Smooth muscle cell (in vitro differentiated cells): ENCODE results near the gene SOS1. TPM values are rescaled to one million over a fixed set of nuclear protein-coding genes. Genes with fewer than 3 reads are reported as not detected.

ENCODE experiments used
- DNase-seq: peaks from one replicate; lab custom pipeline; 2025; ENCODE audit not compliant: unreplicated experiment; lab: John Stamatoyannopoulos, UW
- H2AFZ ChIP-seq: fragments of 200-600 bp; sonication (generic); 2 replicates; pipeline ENCODE4 v1.6.0; 2016; ENCODE audit warnings: antibody characterized with exemption, low read depth, mild to moderate bottlenecking
- H3F3A ChIP-seq: fragments of 200-600 bp; sonication (generic); 2 replicates; pipeline ENCODE4 v1.6.0; 2017; ENCODE audit warnings: antibody characterized with exemption, low read depth
- H3K27ac ChIP-seq: fragments of 200-600 bp; sonication (generic); 2 replicates; pipeline ENCODE4 v1.5.1; 2016; ENCODE audit warnings: low read depth, mild to moderate bottlenecking
- H3K27me3 ChIP-seq: fragments of 200-600 bp; sonication (generic); 2 replicates; pipeline ENCODE4 v1.6.1; 2016; ENCODE audit warnings: low read depth, mild to moderate bottlenecking
- H3K36me3 ChIP-seq: fragments of 200-600 bp; sonication (generic); 2 replicates; pipeline ENCODE4 v1.5.1; 2016; ENCODE audit warnings: low read depth
- H3K4me1 ChIP-seq: fragments of 200-600 bp; sonication (generic); 2 replicates; pipeline ENCODE4 v1.5.1; 2016; ENCODE audit warnings: low read depth
- H3K4me2 ChIP-seq: fragments of 200-600 bp; sonication (generic); 2 replicates; pipeline ENCODE4 v1.6.0; 2016; ENCODE audit warnings: mild to moderate bottlenecking
- H3K4me3 ChIP-seq: fragments of 200-600 bp; sonication (generic); 2 replicates; pipeline ENCODE4 v1.5.1; 2016; ENCODE audit warnings: mild to moderate bottlenecking
- H3K79me2 ChIP-seq: fragments of 200-600 bp; sonication (generic); 2 replicates; pipeline ENCODE4 v1.6.0; 2016; ENCODE audit warnings: low read depth, mild to moderate bottlenecking
- H3K9ac ChIP-seq: fragments of 200-600 bp; sonication (generic); 2 replicates; pipeline ENCODE4 v1.6.0; 2016; ENCODE audit warnings: low read depth
- H3K9me3 ChIP-seq: fragments of 200-600 bp; sonication (generic); replicated peaks from 2 replicates; pipeline ENCODE4 v1.5.1; 2016; ENCODE audit warnings: low read depth
- H4K20me1 ChIP-seq: fragments of 200-600 bp; sonication (generic); 2 replicates; pipeline ENCODE4 v1.6.0; 2016; ENCODE audit warnings: low read depth
- CTCF ChIP-seq: fragments of 200-600 bp; sonication (generic); IDR thresholded peaks from 2 replicates; pipeline ENCODE4 v1.5.1; 2017; ENCODE audit warnings: borderline replicate concordance, mild to moderate bottlenecking, antibody characterized with exemption; ENCODE audit not compliant: insufficient read depth, poor library complexity, severe bottlenecking
- WGBS: methylation state at CpG from one replicate; pipeline ENCODE4 v1.1.7; 2016; ENCODE audit warnings: low lambda C conversion rate; 5-methylcytosine and 5-hydroxymethylcytosine counted together
- polyA plus RNA-seq: library from polyadenylated mRNA; unstranded; fragments of >200 nt; fragmentation: Nextera tagmentation; extraction: Ambion mirVana; gene quantifications from 2 replicates; pipeline ENCODE4 v1.2.1, GENCODE V29; 2016
- total RNA-seq: library from RNA; depleted of rRNA; stranded (reverse); fragments of >200 nt; gene quantifications from 2 replicates; pipeline ENCODE4 v1.2.3, GENCODE V29; 2014

Gene SOS1
- total and polyA plus RNA-seq, 2 experiments from 2014 or later = 8.4 to 34.0 TPM

GRCh38 chr2:38935568-38936172 lies 185.2 kb downstream of the SOS1 start:
- Histone ChIP-seq H3K27ac (peak overlapping the region; percentile 40), H3K27me3 (no peaks in the 10 kb centered on the region), H3K9ac (no peak overlapping the region), H3K36me3 (no peaks in the 10 kb centered on the region), H3F3A (peaks cover 15% of the 10 kb centered on the region), H4K20me1 (no peaks in the 10 kb centered on the region), H2AFZ (peak overlapping the region; percentile 6), H3K4me2 (peak overlapping the region; percentile 65), H3K9me3 (no peaks in the 10 kb centered on the region), H3K79me2 (no peaks in the 10 kb centered on the region), H3K4me3 (no peak overlapping the region), H3K4me1 (no peaks in the 10 kb centered on the region)
- 45% methylated on average over 4 of the region's 4 CpGs for WGBS
- TF ChIP-seq CTCF = no peak
- DNase-seq = no peak

- TF ChIP-seq CTCF = no peak
- Histone ChIP-seq H3K4me1 (no peaks in the 10 kb centered on the region), H2AFZ (no peak overlapping the region), H3F3A (peaks cover 15% of the 10 kb centered on the region), H3K9me3 (no peaks in the 10 kb centered on the region), H3K4me3 (no peak overlapping the region), H3K79me2 (no peaks in the 10 kb centered on the region), H3K4me2 (no peak overlapping the region), H3K27me3 (no peaks in the 10 kb centered on the region), H3K9ac (no peak overlapping the region), H4K20me1 (no peaks in the 10 kb centered on the region), H3K36me3 (no peaks in the 10 kb centered on the region), H3K27ac (no peak overlapping the region)
- WGBS = 91% methylated on average over 5 of the region's 5 CpGs
- no peak for DNase-seq
These were observed 186.1 kb downstream of the SOS1 start for GRCh38 chr2:38934742-38935141.

GRCh38 chr2:38933653-38934052 lies 187.2 kb downstream of the SOS1 start:
- no peaks in the 10 kb centered on the region for H4K20me1 ChIP-seq
- DNase-seq = no peak
- peaks cover 15% of the 10 kb centered on the region for H3F3A ChIP-seq
- WGBS = 75% methylated on average over 3 of the region's 3 CpGs
- no peak overlapping the region for H3K27ac ChIP-seq
- H3K9me3 ChIP-seq = no peaks in the 10 kb centered on the region
- no peak overlapping the region for H3K4me3 ChIP-seq
- no peak overlapping the region for H2AFZ ChIP-seq
- H3K27me3 ChIP-seq = no peaks in the 10 kb centered on the region
- no peaks in the 10 kb centered on the region for H3K36me3 ChIP-seq
- no peak for TF ChIP-seq CTCF
- H3K4me2 ChIP-seq = no peak overlapping the region
- H3K79me2 ChIP-seq = no peaks in the 10 kb centered on the region
- no peaks in the 10 kb centered on the region for H3K4me1 ChIP-seq
- no peak overlapping the region for H3K9ac ChIP-seq

- no peak overlapping the region for H3K27ac ChIP-seq
- H3K27me3 ChIP-seq = no peaks in the 10 kb centered on the region
- H3K4me3 ChIP-seq = no peak overlapping the region
- no peak overlapping the region for H3K9ac ChIP-seq
- H3K4me1 ChIP-seq = no peaks in the 10 kb centered on the region
- no peaks in the 10 kb centered on the region for H3K9me3 ChIP-seq
- no peak for DNase-seq
- no peaks in the 10 kb centered on the region for H3K36me3 ChIP-seq
- no peaks in the 10 kb centered on the region for H4K20me1 ChIP-seq
- TF ChIP-seq CTCF = no peak
- WGBS = 8% methylated on average over 1 of the region's 1 CpG
- H3F3A ChIP-seq = peaks cover 15% of the 10 kb centered on the region
- H2AFZ ChIP-seq = no peak overlapping the region
- H3K4me2 ChIP-seq = peak overlapping the region; percentile 35
- no peaks in the 10 kb centered on the region for H3K79me2 ChIP-seq
These were observed 188.3 kb downstream of the SOS1 start for GRCh38 chr2:38932586-38932985.
